Activated T-cell treated with anti-CD3 and anti-CD28 coated beads for 24 hours (primary cell): ENCODE measurements around the gene RUFY4.
A peak's percentile ranks its signal among the peaks of the same experiment; 100 is the strongest.
"Not testable (repeated sequence)": the region's sequence is repeated elsewhere in the genome, so short reads cannot be mapped to it uniquely, and the experiment has no call there.

Experiments used
- DNase-seq: peaks from one replicate; pipeline ENCODE4 v3.0.0-alpha.2; 2020; ENCODE audit warnings: low read depth

Gene RUFY4

GRCh38 chr2:218031261-218031660 is 37.8 kb upstream of the RUFY4 start:
- DNase-seq = no peak

- no peak for DNase-seq
These were observed 37.2 kb upstream of the RUFY4 start for GRCh38 chr2:218031771-218032257.

- DNase-seq = no peak
These were observed 36.5 kb upstream of the RUFY4 start for GRCh38 chr2:218032336-218033171.

GRCh38 chr2:218033208-218033589 is 35.9 kb upstream of the RUFY4 start:
- no peak for DNase-seq

- no peak for DNase-seq
These were observed 35.2 kb upstream of the RUFY4 start for GRCh38 chr2:218033590-218034496.

- DNase-seq = peak; percentile 56
These were observed 34.4 kb upstream of the RUFY4 start for GRCh38 chr2:218034497-218035213.

- DNase-seq = no peak
These were observed 33.5 kb upstream of the RUFY4 start for GRCh38 chr2:218035463-218036100.

- DNase-seq = no peak
These were observed 32.7 kb upstream of the RUFY4 start for GRCh38 chr2:218036371-218036770.

GRCh38 chr2:218039171-218039570 is 29.9 kb upstream of the RUFY4 start:
- no peak for DNase-seq

- DNase-seq = no peak
These were observed 28.2 kb upstream of the RUFY4 start for GRCh38 chr2:218040883-218041282.

- no peak for DNase-seq
These were observed 27.5 kb upstream of the RUFY4 start for GRCh38 chr2:218041302-218042168.

GRCh38 chr2:218043100-218043499 is 26.0 kb upstream of the RUFY4 start:
- DNase-seq = no peak

GRCh38 chr2:218043701-218044109 is 25.3 kb upstream of the RUFY4 start:
- DNase-seq = no peak

- not testable (repeated sequence) for DNase-seq
These were observed 24.5 kb upstream of the RUFY4 start for GRCh38 chr2:218044599-218044998.

- DNase-seq = no peak
These were observed 22.8 kb upstream of the RUFY4 start for GRCh38 chr2:218046238-218046637.

- no peak for DNase-seq
These were observed 21.4 kb upstream of the RUFY4 start for GRCh38 chr2:218047536-218048225.

- no peak for DNase-seq
These were observed 17.1 kb upstream of the RUFY4 start for GRCh38 chr2:218051903-218052302.

- no peak for DNase-seq
These were observed 9.8 kb upstream of the RUFY4 start for GRCh38 chr2:218059289-218059688.

- no peak for DNase-seq
These were observed 8.9 kb upstream of the RUFY4 start for GRCh38 chr2:218060118-218060517.
